Fibroblast of skin of back (primary cell): ENCODE measurements around the gene SACS.

Experiments
- DNase-seq: peaks from one replicate; pipeline ENCODE4 v3.0.0-alpha.2; 2013

The SACS gene

DNA sequence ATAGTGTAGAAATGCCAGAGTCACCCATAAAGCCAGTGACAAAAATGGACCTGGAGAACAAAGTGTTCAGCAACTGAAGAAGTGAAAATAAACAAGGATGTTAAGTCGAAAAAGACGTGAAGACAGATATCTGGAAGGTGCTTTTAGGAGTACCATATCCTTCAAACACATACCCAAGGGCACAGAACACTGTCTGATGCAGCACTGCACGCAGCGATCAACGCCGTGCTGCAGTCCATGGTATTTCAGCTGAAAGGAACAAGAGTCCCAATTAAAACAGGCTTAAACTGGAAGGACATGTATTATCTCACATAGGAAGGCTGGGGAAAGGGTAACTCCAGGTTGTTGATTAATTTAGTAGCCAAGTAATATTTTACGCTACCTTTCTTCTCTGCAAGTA lies 144.5 kb downstream of the SACS start:
- no peak for DNase-seq

- peak; percentile 12 for DNase-seq
Measured at GRCh38 chr13:23288564-23288963, 144.9 kb downstream of the SACS start.

GRCh38 chr13:23279321-23279720 lies 154.2 kb downstream of the SACS start:
- DNase-seq, result no peak
